ENCODE data around the gene PAX5.
A peak's percentile ranks its signal among the peaks of the same experiment; 100 is the strongest.

PAX5 gene

GRCh38 chr9:37034938-37035647 lies 1.0 kb upstream of the PAX5 start:
- Histone ChIP-seq H3K27me3 (ENCODE audit: control insufficient read depth, insufficient read depth, low read length) (peaks cover 62% of the 10 kb centered on the region), H3K36me3 (ENCODE audit: control insufficient read depth, insufficient read depth, low read length) (no peaks in the 10 kb centered on the region), H3K4me3 (ENCODE audit: low read length) (no peak overlapping the region), H3K4me1 (ENCODE audit: control insufficient read depth, insufficient read depth, low read length) (peaks cover 7% of the 10 kb centered on the region), H3K27ac (ENCODE audit: low read depth, low read length) (no peak overlapping the region), H3K9ac (ENCODE audit: low read length) (no peak overlapping the region)

GRCh38 chr9:37034305-37034937 lies 353 bp upstream of the PAX5 start:
- Histone ChIP-seq H3K27me3 (ENCODE audit: control insufficient read depth, insufficient read depth, low read length) (peaks cover 68% of the 10 kb centered on the region), H3K27ac (ENCODE audit: low read depth, low read length) (no peak overlapping the region), H3K4me3 (ENCODE audit: low read length) (peak overlapping the region; percentile 26), H3K9ac (ENCODE audit: low read length) (no peak overlapping the region), H3K4me1 (ENCODE audit: control insufficient read depth, insufficient read depth, low read length) (peaks cover 7% of the 10 kb centered on the region), H3K36me3 (ENCODE audit: control insufficient read depth, insufficient read depth, low read length) (no peaks in the 10 kb centered on the region)

- Histone ChIP-seq H3K4me3 (ENCODE audit: low read length) (no peak overlapping the region), H3K9ac (ENCODE audit: low read length) (no peak overlapping the region), H3K27me3 (ENCODE audit: control insufficient read depth, insufficient read depth, low read length) (peaks cover 77% of the 10 kb centered on the region), H3K4me1 (ENCODE audit: control insufficient read depth, insufficient read depth, low read length) (peaks cover 7% of the 10 kb centered on the region), H3K27ac (ENCODE audit: low read depth, low read length) (no peak overlapping the region), H3K36me3 (ENCODE audit: control insufficient read depth, insufficient read depth, low read length) (no peaks in the 10 kb centered on the region)
These were observed 927 bp downstream of the PAX5 start for GRCh38 chr9:37033141-37033540.

GRCh38 chr9:37032713-37033112 lies 1.4 kb downstream of the PAX5 start:
- H3K4me3 ChIP-seq (ENCODE audit: low read length): no peak overlapping the region
- H3K4me1 ChIP-seq (ENCODE audit: control insufficient read depth, insufficient read depth, low read length): peaks cover 7% of the 10 kb centered on the region
- peaks cover 78% of the 10 kb centered on the region for H3K27me3 ChIP-seq (ENCODE audit: control insufficient read depth, insufficient read depth, low read length)

GRCh38 chr9:37031902-37032301 lies 2.2 kb downstream of the PAX5 start:
- Histone ChIP-seq H3K27ac (ENCODE audit: low read depth, low read length) (no peak overlapping the region), H3K4me1 (ENCODE audit: control insufficient read depth, insufficient read depth, low read length) (peaks cover under 1% of the 10 kb centered on the region), H3K27me3 (ENCODE audit: control insufficient read depth, insufficient read depth, low read length) (peaks cover 77% of the 10 kb centered on the region), H3K9ac (ENCODE audit: low read length) (no peak overlapping the region), H3K4me3 (ENCODE audit: low read length) (no peak overlapping the region), H3K36me3 (ENCODE audit: control insufficient read depth, insufficient read depth, low read length) (no peaks in the 10 kb centered on the region)

More at GRCh38 chr9:37032713-37033112, 1.4 kb downstream of the PAX5 start:
- no peak overlapping the region for H3K27ac ChIP-seq (ENCODE audit: low read depth, low read length)
- no peaks in the 10 kb centered on the region for H3K36me3 ChIP-seq (ENCODE audit: control insufficient read depth, insufficient read depth, low read length)
- no peak overlapping the region for H3K9ac ChIP-seq (ENCODE audit: low read length)

- Histone ChIP-seq H3K27ac (ENCODE audit: low read depth, low read length) (no peak overlapping the region), H3K27me3 (ENCODE audit: control insufficient read depth, insufficient read depth, low read length) (peaks cover 76% of the 10 kb centered on the region), H3K4me3 (ENCODE audit: low read length) (no peak overlapping the region), H3K36me3 (ENCODE audit: control insufficient read depth, insufficient read depth, low read length) (no peaks in the 10 kb centered on the region), H3K9ac (ENCODE audit: low read length) (no peak overlapping the region), H3K4me1 (ENCODE audit: control insufficient read depth, insufficient read depth, low read length) (no peaks in the 10 kb centered on the region)
These were observed 3.0 kb downstream of the PAX5 start for GRCh38 chr9:37031081-37031480.

- peaks cover 75% of the 10 kb centered on the region for H3K27me3 ChIP-seq (ENCODE audit: control insufficient read depth, insufficient read depth, low read length)
- no peaks in the 10 kb centered on the region for H3K36me3 ChIP-seq (ENCODE audit: control insufficient read depth, insufficient read depth, low read length)
- H3K9ac ChIP-seq (ENCODE audit: low read length): no peak overlapping the region
- H3K4me1 ChIP-seq (ENCODE audit: control insufficient read depth, insufficient read depth, low read length): no peaks in the 10 kb centered on the region
- no peak overlapping the region for H3K27ac ChIP-seq (ENCODE audit: low read depth, low read length)
- no peak overlapping the region for H3K4me3 ChIP-seq (ENCODE audit: low read length)
These were observed 3.5 kb downstream of the PAX5 start for GRCh38 chr9:37030611-37030939.

GRCh38 chr9:37029776-37030610 lies 4.1 kb downstream of the PAX5 start:
- H3K9ac ChIP-seq (ENCODE audit: low read length): no peak overlapping the region
- no peak overlapping the region for H3K4me3 ChIP-seq (ENCODE audit: low read length)
- H3K4me1 ChIP-seq (ENCODE audit: control insufficient read depth, insufficient read depth, low read length): no peaks in the 10 kb centered on the region

GRCh38 chr9:37029304-37029775 lies 4.7 kb downstream of the PAX5 start:
- Histone ChIP-seq H3K4me1 (ENCODE audit: control insufficient read depth, insufficient read depth, low read length) (no peaks in the 10 kb centered on the region), H3K27me3 (ENCODE audit: control insufficient read depth, insufficient read depth, low read length) (peaks cover 81% of the 10 kb centered on the region), H3K27ac (ENCODE audit: low read depth, low read length) (no peak overlapping the region), H3K36me3 (ENCODE audit: control insufficient read depth, insufficient read depth, low read length) (no peaks in the 10 kb centered on the region), H3K4me3 (ENCODE audit: low read length) (no peak overlapping the region), H3K9ac (ENCODE audit: low read length) (no peak overlapping the region)

More at GRCh38 chr9:37029776-37030610, 4.1 kb downstream of the PAX5 start:
- Histone ChIP-seq H3K27me3 (ENCODE audit: control insufficient read depth, insufficient read depth, low read length) (peaks cover 76% of the 10 kb centered on the region), H3K36me3 (ENCODE audit: control insufficient read depth, insufficient read depth, low read length) (no peaks in the 10 kb centered on the region), H3K27ac (ENCODE audit: low read depth, low read length) (no peak overlapping the region)

- H3K9ac ChIP-seq (ENCODE audit: low read length): no peak overlapping the region
- no peak overlapping the region for H3K27ac ChIP-seq (ENCODE audit: low read depth, low read length)
- no peaks in the 10 kb centered on the region for H3K4me1 ChIP-seq (ENCODE audit: control insufficient read depth, insufficient read depth, low read length)
- H3K36me3 ChIP-seq (ENCODE audit: control insufficient read depth, insufficient read depth, low read length): no peaks in the 10 kb centered on the region
- peaks cover 81% of the 10 kb centered on the region for H3K27me3 ChIP-seq (ENCODE audit: control insufficient read depth, insufficient read depth, low read length)
- H3K4me3 ChIP-seq (ENCODE audit: low read length): no peak overlapping the region
These were observed 5.5 kb downstream of the PAX5 start for GRCh38 chr9:37028420-37029031.

- H3K9ac ChIP-seq (ENCODE audit: low read length): no peak overlapping the region
- H3K4me1 ChIP-seq (ENCODE audit: control insufficient read depth, insufficient read depth, low read length): no peaks in the 10 kb centered on the region
- H3K4me3 ChIP-seq (ENCODE audit: low read length): peak overlapping the region; percentile 30
- peaks cover 79% of the 10 kb centered on the region for H3K27me3 ChIP-seq (ENCODE audit: control insufficient read depth, insufficient read depth, low read length)
- H3K36me3 ChIP-seq (ENCODE audit: control insufficient read depth, insufficient read depth, low read length): no peaks in the 10 kb centered on the region
- no peak overlapping the region for H3K27ac ChIP-seq (ENCODE audit: low read depth, low read length)
These were observed 6.3 kb downstream of the PAX5 start for GRCh38 chr9:37027582-37028419.

All from rectal smooth muscle tissue (tissue), 1 donor.